Sigmoid colon (tissue), 4 donors: Measurements from ENCODE around the gene LGALSL.

Source experiments
- EP300 ChIP-seq, 4 donors: sonication (generic); formaldehyde crosslinking; IDR thresholded peaks; one replicate each; pipeline ENCODE4 v1.6.1; 2017; ENCODE audit warnings: antibody characterized with exemption in 4 of 4
- POLR2A ChIP-seq, 2 donors: fragments of 450-650 bp; IDR thresholded peaks; one replicate each; pipeline ENCODE4 v1.6.1; 2016; ENCODE audit warnings: antibody characterized with exemption in 2 of 2, mild to moderate bottlenecking in 2 of 2, moderate library complexity in 2 of 2
- POLR2AphosphoS5 ChIP-seq, 4 donors: sonication (generic); formaldehyde crosslinking; IDR thresholded peaks; one replicate each; pipeline ENCODE4 v1.6.1; 2017; ENCODE audit warnings: antibody characterized with exemption in 4 of 4
- TF ChIP-seq, protein P1 (sequence below), 4 experiments: fragments of 450-650 bp in 3 of 4; fragments of 200-600 bp in 1 of 4; IDR thresholded peaks; one replicate each; pipeline ENCODE4 v1.5.1; 2016 to 2019; ENCODE audit warnings: antibody characterized with exemption in 4 of 4, mild to moderate bottlenecking in 3 of 4, moderate library complexity in 2 of 4

DNA sequence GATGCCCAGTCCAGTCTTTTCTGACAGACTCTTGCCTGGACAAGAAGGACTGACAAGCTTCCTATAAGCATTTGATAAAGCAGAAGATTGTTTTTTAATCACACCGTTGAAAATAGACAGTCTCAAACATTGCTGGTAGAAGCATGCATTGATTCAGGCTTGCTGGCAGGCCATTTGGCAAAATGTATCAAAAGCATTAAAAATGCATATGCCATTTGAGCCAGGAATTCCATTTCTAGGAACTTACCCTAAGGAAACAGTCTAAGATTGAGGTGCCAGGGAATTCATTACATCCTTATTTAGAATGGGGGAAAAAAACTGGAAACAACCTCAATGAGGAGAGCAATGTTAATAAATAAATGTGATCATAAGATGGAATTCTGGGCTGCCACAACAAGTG is 20.7 kb downstream of the LGALSL start:
- TF ChIP-seq, protein P1, sequence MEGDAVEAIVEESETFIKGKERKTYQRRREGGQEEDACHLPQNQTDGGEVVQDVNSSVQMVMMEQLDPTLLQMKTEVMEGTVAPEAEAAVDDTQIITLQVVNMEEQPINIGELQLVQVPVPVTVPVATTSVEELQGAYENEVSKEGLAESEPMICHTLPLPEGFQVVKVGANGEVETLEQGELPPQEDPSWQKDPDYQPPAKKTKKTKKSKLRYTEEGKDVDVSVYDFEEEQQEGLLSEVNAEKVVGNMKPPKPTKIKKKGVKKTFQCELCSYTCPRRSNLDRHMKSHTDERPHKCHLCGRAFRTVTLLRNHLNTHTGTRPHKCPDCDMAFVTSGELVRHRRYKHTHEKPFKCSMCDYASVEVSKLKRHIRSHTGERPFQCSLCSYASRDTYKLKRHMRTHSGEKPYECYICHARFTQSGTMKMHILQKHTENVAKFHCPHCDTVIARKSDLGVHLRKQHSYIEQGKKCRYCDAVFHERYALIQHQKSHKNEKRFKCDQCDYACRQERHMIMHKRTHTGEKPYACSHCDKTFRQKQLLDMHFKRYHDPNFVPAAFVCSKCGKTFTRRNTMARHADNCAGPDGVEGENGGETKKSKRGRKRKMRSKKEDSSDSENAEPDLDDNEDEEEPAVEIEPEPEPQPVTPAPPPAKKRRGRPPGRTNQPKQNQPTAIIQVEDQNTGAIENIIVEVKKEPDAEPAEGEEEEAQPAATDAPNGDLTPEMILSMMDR (IDR thresholded peaks at IDR 0.05): no peak
- TF ChIP-seq POLR2A (IDR thresholded peaks at IDR 0.05) (no peak), POLR2AphosphoS5 (IDR thresholded peaks at IDR 0.05) (no peak), EP300 (IDR thresholded peaks at IDR 0.05) (no peak)
